HL-60 (cell line): Measurements from ENCODE around the gene AKT2.

Experiments used
- POLR2AphosphoS5 ChIP-seq: IDR thresholded peaks from 2 replicates; pipeline ENCODE4 v1.6.1; 2012; ENCODE audit warnings: low read depth
- TF ChIP-seq, protein P1 (sequence below): IDR thresholded peaks from one replicate; pipeline ENCODE4 v1.5.1; 2011; ENCODE audit warnings: low read length, control low read depth, inconsistent platforms; ENCODE audit not compliant: insufficient read depth

DNA sequence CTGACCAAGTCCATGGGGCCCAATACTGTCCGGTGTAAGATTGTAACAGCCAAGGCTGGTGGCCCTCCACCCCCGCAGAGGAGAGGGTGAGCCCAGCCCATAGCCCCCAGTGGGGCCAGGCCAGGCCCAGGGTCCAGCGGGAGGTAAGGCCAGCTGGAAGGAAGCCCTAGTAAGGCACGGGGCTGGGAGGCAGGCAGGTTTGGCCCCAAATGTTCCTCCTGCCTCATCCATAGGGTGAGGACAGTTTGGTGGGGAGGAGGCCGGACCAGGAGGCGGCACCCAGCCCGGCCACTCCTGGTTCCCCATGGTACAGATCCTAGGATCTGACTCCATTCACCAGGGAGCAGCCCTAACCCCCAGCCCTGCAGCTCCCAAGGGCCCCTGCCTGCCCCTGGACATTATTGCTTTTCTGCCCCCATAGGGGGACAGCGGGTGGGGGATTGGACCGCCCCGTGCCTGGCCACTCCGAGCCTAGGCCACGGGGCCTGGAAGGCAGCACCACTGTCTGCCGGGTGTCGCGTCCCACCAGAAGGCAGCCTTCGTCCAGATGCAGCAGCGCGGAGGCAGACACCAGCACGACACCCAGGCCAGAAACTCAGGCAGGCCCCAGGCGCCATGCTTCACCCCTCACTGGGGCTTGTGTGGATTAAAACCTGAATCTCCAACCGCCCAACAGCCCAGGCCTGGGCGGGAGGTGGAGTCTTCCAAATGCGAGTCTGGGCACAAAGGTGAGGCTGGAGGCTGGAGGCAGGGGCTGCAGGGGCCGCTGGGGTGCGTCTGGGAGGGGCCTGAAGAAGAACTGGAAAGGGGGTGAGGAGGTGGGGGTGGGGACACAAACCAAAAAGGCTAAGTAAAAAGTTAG is 52.0 kb downstream of the AKT2 start:
- TF ChIP-seq, protein P1, sequence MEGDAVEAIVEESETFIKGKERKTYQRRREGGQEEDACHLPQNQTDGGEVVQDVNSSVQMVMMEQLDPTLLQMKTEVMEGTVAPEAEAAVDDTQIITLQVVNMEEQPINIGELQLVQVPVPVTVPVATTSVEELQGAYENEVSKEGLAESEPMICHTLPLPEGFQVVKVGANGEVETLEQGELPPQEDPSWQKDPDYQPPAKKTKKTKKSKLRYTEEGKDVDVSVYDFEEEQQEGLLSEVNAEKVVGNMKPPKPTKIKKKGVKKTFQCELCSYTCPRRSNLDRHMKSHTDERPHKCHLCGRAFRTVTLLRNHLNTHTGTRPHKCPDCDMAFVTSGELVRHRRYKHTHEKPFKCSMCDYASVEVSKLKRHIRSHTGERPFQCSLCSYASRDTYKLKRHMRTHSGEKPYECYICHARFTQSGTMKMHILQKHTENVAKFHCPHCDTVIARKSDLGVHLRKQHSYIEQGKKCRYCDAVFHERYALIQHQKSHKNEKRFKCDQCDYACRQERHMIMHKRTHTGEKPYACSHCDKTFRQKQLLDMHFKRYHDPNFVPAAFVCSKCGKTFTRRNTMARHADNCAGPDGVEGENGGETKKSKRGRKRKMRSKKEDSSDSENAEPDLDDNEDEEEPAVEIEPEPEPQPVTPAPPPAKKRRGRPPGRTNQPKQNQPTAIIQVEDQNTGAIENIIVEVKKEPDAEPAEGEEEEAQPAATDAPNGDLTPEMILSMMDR, result no peak
- TF ChIP-seq POLR2AphosphoS5, result no peak
